ENCODE measurements around the gene ADAMTS8. TPM values are rescaled to one million over a fixed set of nuclear protein-coding genes. Genes with fewer than 3 reads are reported as not detected.
A peak's percentile ranks its signal among the peaks of the same experiment; 100 is the strongest.

ADAMTS8 gene
- total RNA-seq, 2 experiments from 2014 or later, result not detected

GRCh38 chr11:130429120-130429681 lies 792 bp upstream of the ADAMTS8 start:
- ChIA-PET CTCF (interaction anchor here (0.7 to 10.6 kb wide), 2 partner anchors 216 to 431 kb away, joined by 3 to 279 read pairs; no protein-coding TSS in a partner anchor), POLR2A (interaction anchor here (0.7 kb wide), 1 partner anchor 22 kb away, joined by 3 read pairs; no protein-coding TSS in a partner anchor)
- Mint-ChIP-seq H3K27me3 (peaks cover 45% of the 10 kb centered on the region), H3K27ac (no peak overlapping the region), H3K9me3 (no peaks in the 10 kb centered on the region), H3K4me3 (no peak overlapping the region), H3K4me1 (ENCODE audit: low read depth) (peaks cover 7% of the 10 kb centered on the region), H3K36me3 (ENCODE audit: low read depth) (no peaks in the 10 kb centered on the region)
- no peak for TF ChIP-seq CTCF (IDR thresholded peaks at IDR 0.05)
- DNase-seq (no peak), ATAC-seq (no peak)
- intact Hi-C loops (cut with micrococcal nuclease), result no loop called here

GRCh38 chr11:130427581-130428315 lies 661 bp downstream of the ADAMTS8 start:
- intact Hi-C loops (cut with micrococcal nuclease), result no loop called here
- Mint-ChIP-seq H3K9me3 (no peaks in the 10 kb centered on the region), H3K4me3 (no peak overlapping the region), H3K27me3 (peaks cover 45% of the 10 kb centered on the region), H3K4me1 (ENCODE audit: low read depth) (peaks cover 7% of the 10 kb centered on the region), H3K27ac (no peak overlapping the region), H3K36me3 (ENCODE audit: low read depth) (no peaks in the 10 kb centered on the region)
- ATAC-seq (peak; percentile 34), DNase-seq (peak; percentile 12)
- CTCF ChIA-PET, result no interaction called here
- no peak for TF ChIP-seq CTCF (IDR thresholded peaks at IDR 0.05)
- POLR2A ChIA-PET, result no interaction called here

DNA sequence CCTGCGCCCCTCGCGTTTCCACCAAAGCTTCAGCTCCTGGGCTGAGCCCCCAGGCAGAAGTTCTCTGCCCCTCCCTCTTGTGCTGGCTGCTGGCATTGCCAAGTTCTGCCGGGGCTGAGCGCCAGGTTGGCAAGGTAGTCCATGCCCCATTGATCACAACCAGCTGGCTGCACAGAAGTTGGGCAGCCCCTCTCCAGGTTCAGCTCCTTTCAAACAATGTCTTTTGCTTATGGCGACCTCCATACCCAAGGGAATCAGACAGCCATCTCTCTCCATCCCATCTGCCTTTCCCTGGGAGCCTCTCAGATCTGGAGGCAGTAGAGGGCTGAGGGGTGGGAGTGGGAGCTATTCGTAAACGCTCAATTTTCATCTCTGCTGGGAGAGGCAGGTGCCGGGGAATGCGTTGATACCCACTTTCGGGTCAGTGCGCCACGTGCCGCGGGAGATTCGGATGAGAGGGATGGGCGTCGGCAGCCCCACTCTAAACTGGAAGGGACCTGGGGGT lies 1.5 kb downstream of the ADAMTS8 start:
- no peak for TF ChIP-seq CTCF (IDR thresholded peaks at IDR 0.05)
- DNase-seq, result no peak
- no peak overlapping the region for H3K27ac Mint-ChIP-seq
- H3K4me3 Mint-ChIP-seq, result no peak overlapping the region
- peaks cover 7% of the 10 kb centered on the region for H3K4me1 Mint-ChIP-seq (ENCODE audit: low read depth)
- POLR2A ChIA-PET, result no interaction called here
- CTCF ChIA-PET, result interaction anchor here (1.0 to 3.0 kb wide), 3 partner anchors 214 to 436 kb away, joined by 3 to 18 read pairs (median 3); no protein-coding TSS in a partner anchor
- H3K27me3 Mint-ChIP-seq, result peaks cover 45% of the 10 kb centered on the region
- no peak for ATAC-seq
- no peaks in the 10 kb centered on the region for H3K9me3 Mint-ChIP-seq
- H3K36me3 Mint-ChIP-seq (ENCODE audit: low read depth), result no peaks in the 10 kb centered on the region
- intact Hi-C loops (cut with micrococcal nuclease), result no loop called here

DNA sequence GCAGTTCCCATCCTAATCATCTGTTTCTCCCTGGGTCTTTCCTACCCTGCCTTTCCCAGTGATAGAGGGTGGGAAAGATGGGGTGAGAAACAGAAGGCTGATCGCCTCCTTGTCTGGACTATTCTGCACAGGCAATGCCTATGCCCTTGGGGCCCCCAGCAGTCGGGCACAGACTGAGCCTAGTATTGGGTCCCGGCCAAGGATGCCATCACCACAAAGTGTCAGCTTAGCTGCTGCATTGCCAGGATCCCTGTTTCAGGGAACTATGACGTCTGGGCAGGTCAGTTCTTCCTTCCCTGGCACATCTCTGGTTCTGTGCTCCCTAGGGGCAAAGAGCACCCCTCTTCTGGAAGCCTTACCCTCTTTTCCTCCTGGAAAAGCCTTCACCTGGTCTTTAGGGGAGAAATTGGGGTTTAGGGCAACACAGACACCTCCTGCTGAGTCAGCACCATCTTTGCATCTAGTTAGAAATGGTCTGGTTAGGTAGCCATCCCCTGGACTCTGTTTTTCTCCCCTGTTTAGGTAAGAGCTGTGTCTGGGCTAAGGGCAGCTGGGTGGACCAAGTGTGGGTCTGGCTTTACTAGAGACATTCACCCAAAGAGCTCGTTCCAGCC lies 2.1 kb downstream of the ADAMTS8 start:
- ChIA-PET CTCF (interaction anchor here (1.0 to 3.0 kb wide), 3 partner anchors 213 to 436 kb away, joined by 3 to 18 read pairs (median 3); no protein-coding TSS in a partner anchor), POLR2A (no interaction called here)
- Mint-ChIP-seq H3K36me3 (ENCODE audit: low read depth) (no peaks in the 10 kb centered on the region), H3K27me3 (peaks cover 47% of the 10 kb centered on the region), H3K4me3 (no peak overlapping the region), H3K4me1 (ENCODE audit: low read depth) (peaks cover 7% of the 10 kb centered on the region), H3K9me3 (no peaks in the 10 kb centered on the region), H3K27ac (no peak overlapping the region)
- ATAC-seq, result no peak
- no peak for TF ChIP-seq CTCF (IDR thresholded peaks at IDR 0.05)
- intact Hi-C loops (cut with micrococcal nuclease), result no loop called here
- no peak for DNase-seq

Measured in activated CD8-positive, alpha-beta T cell treated with anti-CD3 and anti-CD28 coated beads for 36 hours (primary cell).